Measurements from ENCODE around the gene MAPT.

GRCh38 chr17:46038937-46039336 is 144.6 kb downstream of the MAPT start:
- TF ChIP-seq RARB (CRISPR knock-in tag; IDR thresholded peaks at IDR 0.05) = no peak
- TF ChIP-seq PATZ1 (CRISPR knock-in tag; IDR thresholded peaks at IDR 0.05; ENCODE audit: borderline replicate concordance) = no peak
- TF ChIP-seq TCF4 (CRISPR knock-in tag; IDR thresholded peaks at IDR 0.05; ENCODE audit: borderline replicate concordance) = no peak
- no peak for TF ChIP-seq CREB5 (CRISPR knock-in tag; IDR thresholded peaks at IDR 0.05; ENCODE audit: low read depth)
- no peak for TF ChIP-seq PPARA (CRISPR knock-in tag; IDR thresholded peaks at IDR 0.05; ENCODE audit: borderline replicate concordance)

All from SK-N-SH treated with all-trans-retinoic acid at 6 μM for 48 hours (cell line).